HepG2 (cell line): ENCODE data around the gene SNX18. TPM values are rescaled to one million over a fixed set of nuclear protein-coding genes. Genes with fewer than 3 reads are reported as not detected.

Source experiments
- ATAC-seq: fragments of 200-7000 bp; cut with Tn5 transposase; 3 replicates; pipeline ENCODE4 v1.9.1; 2020; ENCODE audit warnings: mild to moderate bottlenecking, moderate library complexity
- BruUV-seq: library from RNA; stranded (reverse); fragments of 400-500 nt; replicated peaks from 2 replicates; lab custom pipeline; 2021; lab: Mats Ljungman, UMichigan
- CTCF ChIA-PET: fragments of 300-600 bp; formaldehyde crosslinking; extraction: SDS; loops from one replicate; lab custom pipeline; 2021; ENCODE audit warnings: low total read pairs, inconsistent platforms, low intra/inter-chr PET ratio; lab: Yijun Ruan, JAX
- POLR2A ChIA-PET: fragments of 350-600 bp; sonication (Branson Sonifier 250); formaldehyde crosslinking; loops from one replicate; lab custom pipeline; 2020; ENCODE audit warnings: antibody characterized with exemption, inconsistent platforms; lab: Yijun Ruan, JAX
- DNase-seq: peaks from one replicate; pipeline ENCODE4 v3.0.0-alpha.2; 2015; ENCODE audit warnings: low spot score
- FAIRE-seq: peaks from 3 replicates; lab custom pipeline; 2011; peaks lifted over from hg19 to GRCh38; lab: Jason Lieb, UNC
- H2AFZ ChIP-seq: one replicate; pipeline ENCODE4 v1.6.1; 2011; ENCODE audit warnings: low read length, inconsistent platforms
- H3K27ac ChIP-seq: fragments of 300-600 bp; 3 replicates; pipeline ENCODE4 v1.8.0; 2011; ENCODE audit warnings: mixed run types, mild to moderate bottlenecking, mixed read lengths, low read length, inconsistent platforms; ENCODE audit not compliant: insufficient read depth; ENCODE audit errors: extremely low read length
- H3K27me3 ChIP-seq, 2 experiments: fragments of 200-600 bp in 1 of 2; 2 replicates in 1 of 2; 3 replicates in 1 of 2; pipeline versions ENCODE4 v1.6.0 to v1.8.0; 2011; ENCODE audit warnings: low read length in 2 of 2, mild to moderate bottlenecking in 2 of 2, moderate library complexity in 2 of 2, inconsistent platforms in 1 of 2; ENCODE audit not compliant: insufficient read depth in 2 of 2, control insufficient read depth in 1 of 2
- H3K36me3 ChIP-seq, 2 experiments: fragments of 200-600 bp in 1 of 2; replicated peaks in 1 of 2; 2 replicates in 1 of 2; 3 replicates in 1 of 2; pipeline versions ENCODE4 v1.5.1 to v1.8.0; 2011; ENCODE audit warnings: low read length in 2 of 2, inconsistent platforms in 1 of 2; ENCODE audit not compliant: insufficient read depth in 2 of 2, control insufficient read depth in 1 of 2
- H3K4me1 ChIP-seq: 2 replicates; pipeline ENCODE4 v1.5.1; 2012; ENCODE audit warnings: low read length, inconsistent platforms; ENCODE audit not compliant: insufficient read depth
- H3K4me2 ChIP-seq: 2 replicates; pipeline ENCODE4 v1.6.0; 2011; ENCODE audit warnings: low read depth, low read length, inconsistent platforms
- H3K4me3 ChIP-seq, 3 experiments: fragments of 200-600 bp in 1 of 3; sonication (generic), shearing (Covaris generic) in 1 of 3; replicated peaks in 1 of 3; 2 replicates each; pipeline ENCODE4 v1.5.1; 2011 to 2016; ENCODE audit warnings: low read length in 3 of 3, inconsistent platforms in 2 of 3, low read depth in 2 of 3, mild to moderate bottlenecking in 2 of 3, control low read depth in 1 of 3, mixed read lengths in 1 of 3; ENCODE audit not compliant: insufficient read depth in 1 of 3
- H3K79me2 ChIP-seq: one replicate; pipeline ENCODE4 v1.6.1; 2011; ENCODE audit warnings: low read length, inconsistent platforms; ENCODE audit not compliant: insufficient read depth
- H3K9ac ChIP-seq: 2 replicates; pipeline ENCODE4 v1.6.0; 2011; ENCODE audit warnings: mild to moderate bottlenecking, low read depth, low read length, inconsistent platforms; ENCODE audit not compliant: insufficient read depth
- H3K9me3 ChIP-seq: 2 replicates; pipeline ENCODE4 v1.5.1; 2012; ENCODE audit warnings: mild to moderate bottlenecking, low read length
- H4K20me1 ChIP-seq: 2 replicates; pipeline ENCODE4 v1.6.0; 2011; ENCODE audit warnings: inconsistent platforms, mild to moderate bottlenecking, low read length, moderate library complexity; ENCODE audit not compliant: insufficient read depth
- HNRNPK ChIP-seq: fragments of 200-400 bp; formaldehyde crosslinking; IDR thresholded peaks from 2 replicates; pipeline ENCODE4 v1.6.1; 2018; ENCODE audit warnings: low read length, low read depth, moderate library complexity, mild to moderate bottlenecking; ENCODE audit not compliant: poor library complexity, severe bottlenecking
- HNRNPUL1 ChIP-seq: fragments of 200-400 bp; formaldehyde crosslinking; IDR thresholded peaks from 2 replicates; pipeline ENCODE4 v1.6.1; 2017; ENCODE audit warnings: low read depth, mild to moderate bottlenecking, low read length, moderate library complexity
- KDM3A ChIP-seq: IDR thresholded peaks from 2 replicates; pipeline ENCODE4 v1.6.1; 2018; ENCODE audit warnings: low read depth, missing compliant biosample characterization
- RFX1 ChIP-seq: fragments of 450-650 bp; IDR thresholded peaks from 2 replicates; pipeline ENCODE4 v1.6.1; 2017
- SETDB1 ChIP-seq: sonication (generic); formaldehyde crosslinking; IDR thresholded peaks from 2 replicates; pipeline ENCODE4 v1.5.1; 2020; ENCODE audit warnings: missing genetic modification reagents, mild to moderate bottlenecking, borderline replicate concordance
- SYNCRIP ChIP-seq: fragments of 200-400 bp; formaldehyde crosslinking; IDR thresholded peaks from 2 replicates; pipeline ENCODE4 v1.6.1; 2018; ENCODE audit warnings: mild to moderate bottlenecking, low read depth, low read length; ENCODE audit not compliant: insufficient read depth
- ZC3H13 ChIP-seq: sonication (generic); formaldehyde crosslinking; IDR thresholded peaks from 2 replicates; pipeline ENCODE4 v1.8.1; 2023; ENCODE audit warnings: mild to moderate bottlenecking, missing genetic modification reagents, moderate library complexity
- ZNF160 ChIP-seq: sonication (generic); formaldehyde crosslinking; IDR thresholded peaks from 2 replicates; pipeline ENCODE4 v1.8.0; 2022; ENCODE audit warnings: mild to moderate bottlenecking, inconsistent platforms, missing genetic modification reagents
- ZNF235 ChIP-seq: sonication (generic); formaldehyde crosslinking; IDR thresholded peaks from 2 replicates; pipeline ENCODE4 v1.8.1; 2023; ENCODE audit warnings: mild to moderate bottlenecking, missing genetic modification reagents, borderline replicate concordance
- WGBS: methylation state at CpG from one replicate; pipeline ENCODE4 v1.1.6; 2017; ENCODE audit warnings: low lambda C conversion rate; 5-methylcytosine and 5-hydroxymethylcytosine counted together
- in situ Hi-C: cut with HindIII; loops from 2 replicates; pipeline ENCODE4 v1.10.0; 2017; ENCODE audit warnings: low pct_unique_long_range_greater_than_20kb; ENCODE audit not compliant: extremely low pct_ligation_motif_present
- intact Hi-C: fragments of 100-400 bp; cut with micrococcal nuclease; formaldehyde crosslinking; loops from one replicate; pipeline ENCODE4 v1.10.0; 2022; ENCODE audit not compliant: unreplicated experiment
- polyA plus RNA-seq, 8 experiments: library from polyadenylated mRNA; depleted of rRNA in 3 of 8; stranded (reverse) in 7 of 8; unstranded in 1 of 8; fragments of >200 nt; fragmentation: Illumina TruSeq in 4 of 8; extraction: Trizol in 4 of 8; gene quantifications; 2 replicates each; pipeline versions ENCODE4 v1.2.1 to v1.2.3, GENCODE V29; 2011 to 2016; ENCODE audit warnings: low read depth in 4 of 8, missing spikeins in 1 of 8, mixed read lengths in 1 of 8; ENCODE audit not compliant: insufficient read depth in 1 of 8
- total RNA-seq, 5 experiments: library from RNA; depleted of rRNA; stranded (reverse); fragments of >200 nt; fragmentation: Illumina TruSeq; extraction: Trizol; gene quantifications; 2 replicates each; pipeline ENCODE4 v1.2.3, GENCODE V29; 2016; ENCODE audit warnings: low read depth in 1 of 5
- TF ChIP-seq, protein P1 (sequence below): sonication (generic); formaldehyde crosslinking; conservative IDR thresholded peaks from 2 replicates; pipeline ENCODE4 v1.4.0; 2020; ENCODE audit warnings: missing genetic modification reagents
- TF ChIP-seq, protein P2 (sequence below), 2 experiments: fragments of 450-650 bp in 1 of 2; sonication (generic) in 1 of 2; formaldehyde crosslinking in 1 of 2; IDR thresholded peaks; 2 replicates each; pipeline versions ENCODE4 v1.6.1 to v1.8.0; 2016 to 2022; ENCODE audit warnings: antibody characterized with exemption in 1 of 2, mild to moderate bottlenecking in 1 of 2, missing genetic modification reagents in 1 of 2

SNX18 gene
- total and polyA plus RNA-seq, 2 of the 13 experiments (the other 11 are each of a cell fraction or from before 2014, with no cell fraction given), result 2.3 to 6.2 TPM

DNA sequence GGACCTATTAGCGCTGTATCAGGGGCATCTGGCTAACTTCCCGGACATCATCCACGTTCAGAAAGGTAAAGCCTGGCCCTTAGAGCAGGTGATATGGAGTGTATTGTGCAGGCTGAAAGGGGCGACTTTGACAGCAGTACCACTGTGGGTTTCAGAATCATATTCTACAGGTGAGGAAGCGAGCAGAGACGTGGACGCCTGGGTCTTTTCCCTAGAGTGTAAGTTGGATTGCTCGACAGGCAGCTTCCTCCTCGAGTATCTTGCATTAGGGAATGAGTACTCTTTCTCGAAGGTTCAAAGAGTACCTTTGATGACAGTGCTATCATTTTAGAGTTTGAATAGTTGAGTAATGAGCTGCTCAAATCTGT is 1.9 kb downstream of the SNX18 start:
- peak overlapping the region; percentile 82 for H3K4me2 ChIP-seq
- peaks cover 41% of the 10 kb centered on the region for H3K4me1 ChIP-seq
- peaks cover 19% of the 10 kb centered on the region for H3K79me2 ChIP-seq
- FAIRE-seq (no peak), DNase-seq (no peak), ATAC-seq (no peak)
- peak overlapping the region in 2 of 3 experiments; percentile 3 to 32; a peak in 2 of 6 replicates for H3K4me3 ChIP-seq
- 0 out of 2 replicates have a peak, but pooled peaks cover 5% of the 10 kb centered on the region for H4K20me1 ChIP-seq
- CTCF ChIA-PET, result no interaction called here
- POLR2A ChIA-PET, result no interaction called here
- no peaks in the 10 kb centered on the region for H3K27me3 ChIP-seq
- H3K36me3 ChIP-seq, result no peaks in the 10 kb centered on the region
- no peak overlapping the region for H3K9ac ChIP-seq
- in situ Hi-C loops, result loop anchor here (5.0 to 25.0 kb wide), 2 partner anchors 333 to 643 kb away; partner anchors contain the start of genes CDC20B and GPX8
- no TSS peak for BruUV-seq
- no peak overlapping the region for H2AFZ ChIP-seq
- intact Hi-C loops, result loop anchor here (10.0 kb wide), 1 partner anchor 625 kb away; no protein-coding TSS in a partner anchor
- H3K27ac ChIP-seq, result no peak overlapping the region
- no peaks in the 10 kb centered on the region for H3K9me3 ChIP-seq
- 84% methylated on average over 8 of the region's 10 CpGs for WGBS
- TF ChIP-seq HNRNPK (no peak), RFX1 (no peak), ZNF235 (CRISPR knock-in tag) (no peak), ZNF160 (CRISPR knock-in tag) (no peak), ZC3H13 (CRISPR knock-in tag) (no peak), HNRNPUL1 (no peak), SYNCRIP (no peak), SETDB1 (CRISPR knock-in tag) (no peak), KDM3A (CRISPR knock-in tag) (no peak)
- TF ChIP-seq, protein P1, sequence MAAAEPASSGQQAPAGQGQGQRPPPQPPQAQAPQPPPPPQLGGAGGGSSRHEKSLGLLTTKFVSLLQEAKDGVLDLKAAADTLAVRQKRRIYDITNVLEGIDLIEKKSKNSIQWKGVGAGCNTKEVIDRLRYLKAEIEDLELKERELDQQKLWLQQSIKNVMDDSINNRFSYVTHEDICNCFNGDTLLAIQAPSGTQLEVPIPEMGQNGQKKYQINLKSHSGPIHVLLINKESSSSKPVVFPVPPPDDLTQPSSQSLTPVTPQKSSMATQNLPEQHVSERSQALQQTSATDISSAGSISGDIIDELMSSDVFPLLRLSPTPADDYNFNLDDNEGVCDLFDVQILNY (CRISPR knock-in tag), result no peak
- TF ChIP-seq, protein P2, sequence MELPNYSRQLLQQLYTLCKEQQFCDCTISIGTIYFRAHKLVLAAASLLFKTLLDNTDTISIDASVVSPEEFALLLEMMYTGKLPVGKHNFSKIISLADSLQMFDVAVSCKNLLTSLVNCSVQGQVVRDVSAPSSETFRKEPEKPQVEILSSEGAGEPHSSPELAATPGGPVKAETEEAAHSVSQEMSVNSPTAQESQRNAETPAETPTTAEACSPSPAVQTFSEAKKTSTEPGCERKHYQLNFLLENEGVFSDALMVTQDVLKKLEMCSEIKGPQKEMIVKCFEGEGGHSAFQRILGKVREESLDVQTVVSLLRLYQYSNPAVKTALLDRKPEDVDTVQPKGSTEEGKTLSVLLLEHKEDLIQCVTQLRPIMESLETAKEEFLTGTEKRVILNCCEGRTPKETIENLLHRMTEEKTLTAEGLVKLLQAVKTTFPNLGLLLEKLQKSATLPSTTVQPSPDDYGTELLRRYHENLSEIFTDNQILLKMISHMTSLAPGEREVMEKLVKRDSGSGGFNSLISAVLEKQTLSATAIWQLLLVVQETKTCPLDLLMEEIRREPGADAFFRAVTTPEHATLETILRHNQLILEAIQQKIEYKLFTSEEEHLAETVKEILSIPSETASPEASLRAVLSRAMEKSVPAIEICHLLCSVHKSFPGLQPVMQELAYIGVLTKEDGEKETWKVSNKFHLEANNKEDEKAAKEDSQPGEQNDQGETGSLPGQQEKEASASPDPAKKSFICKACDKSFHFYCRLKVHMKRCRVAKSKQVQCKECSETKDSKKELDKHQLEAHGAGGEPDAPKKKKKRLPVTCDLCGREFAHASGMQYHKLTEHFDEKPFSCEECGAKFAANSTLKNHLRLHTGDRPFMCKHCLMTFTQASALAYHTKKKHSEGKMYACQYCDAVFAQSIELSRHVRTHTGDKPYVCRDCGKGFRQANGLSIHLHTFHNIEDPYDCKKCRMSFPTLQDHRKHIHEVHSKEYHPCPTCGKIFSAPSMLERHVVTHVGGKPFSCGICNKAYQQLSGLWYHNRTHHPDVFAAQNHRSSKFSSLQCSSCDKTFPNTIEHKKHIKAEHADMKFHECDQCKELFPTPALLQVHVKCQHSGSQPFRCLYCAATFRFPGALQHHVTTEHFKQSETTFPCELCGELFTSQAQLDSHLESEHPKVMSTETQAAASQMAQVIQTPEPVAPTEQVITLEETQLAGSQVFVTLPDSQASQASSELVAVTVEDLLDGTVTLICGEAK (IDR thresholded peaks at IDR 0.05), result no peak
- TF ChIP-seq, protein P2 (CRISPR knock-in tag; IDR thresholded peaks at IDR 0.05), result no peak
